GM18498 (cell line): ENCODE results near the gene KLK8.

Source experiments
- ATAC-seq: cut with Tn5 transposase; IDR thresholded peaks from one replicate; pipeline ENCODE4 v1.9.1; 2021; ENCODE audit warnings: mild to moderate bottlenecking, moderate library complexity; ENCODE audit not compliant: unreplicated experiment

The KLK8 gene

DNA sequence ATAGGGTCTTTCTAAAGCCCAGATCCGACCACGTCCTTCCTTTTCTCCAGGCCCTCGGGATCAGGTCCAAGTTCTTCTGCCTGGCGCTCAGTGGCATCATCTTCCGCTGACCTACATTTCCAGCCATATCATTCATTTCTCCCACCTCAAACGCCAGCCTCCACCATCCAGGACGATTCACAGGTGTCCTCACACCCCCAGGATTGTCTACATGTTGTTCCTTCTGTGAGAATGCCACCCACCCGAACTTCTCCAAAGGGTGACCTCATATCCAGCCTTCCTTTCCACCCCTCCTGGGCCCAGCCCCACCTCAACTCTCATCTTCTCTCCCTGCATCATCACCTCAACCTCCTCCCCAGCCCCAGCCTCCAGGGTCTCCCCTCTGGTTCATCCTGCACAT is 43.8 kb downstream of the KLK8 start:
- no peak for ATAC-seq

DNA sequence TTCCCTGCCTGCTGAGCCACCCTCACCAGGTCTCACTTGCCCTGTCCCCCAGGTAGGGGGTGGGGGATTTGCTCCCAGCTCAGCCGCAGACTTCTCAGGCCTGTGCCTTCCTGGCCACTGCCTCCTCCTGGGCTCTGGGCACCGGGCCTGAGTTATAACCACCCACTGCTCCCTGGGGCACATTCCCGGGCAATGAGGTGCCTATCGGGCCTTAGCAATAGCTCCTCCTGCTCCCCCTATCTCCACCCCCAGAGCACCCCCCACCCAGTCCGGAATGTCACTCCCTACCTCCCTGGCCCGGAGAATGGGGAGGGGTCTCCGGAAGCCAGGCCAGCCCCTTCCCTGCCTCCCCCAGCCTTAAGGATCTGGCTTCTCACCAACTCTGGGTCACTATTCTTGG is 48.5 kb downstream of the KLK8 start, which contains the start of gene KLK5:
TSS of gene KLK5 (minus strand) at position 129 of the 400 bp plus-strand sequence. CDS start 381 bp downstream, outside the sequence.
- no peak for ATAC-seq

DNA sequence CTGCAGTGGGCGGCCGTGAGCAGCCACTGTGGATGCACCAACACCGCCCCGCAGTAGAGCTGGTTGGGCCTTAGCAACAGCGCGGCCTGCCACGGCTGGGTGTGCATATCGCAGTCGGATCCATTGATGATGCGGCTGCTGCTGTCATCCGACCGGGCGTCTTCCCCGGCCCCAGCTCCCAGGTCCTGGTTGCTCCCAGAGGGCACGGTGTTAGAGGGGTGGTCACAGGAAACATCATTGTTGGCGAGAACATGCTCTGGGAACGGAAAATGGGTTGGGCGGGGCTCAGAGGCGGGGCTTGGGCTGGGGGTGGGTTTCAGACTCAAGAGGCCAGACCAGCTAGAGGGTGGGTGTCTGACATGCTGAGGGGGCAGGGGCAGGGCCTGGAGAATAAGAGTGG is 51.5 kb downstream of the KLK8 start:
- ATAC-seq: no peak

- ATAC-seq: no peak
These were observed 54.3 kb downstream of the KLK8 start for GRCh38 chr19:50947123-50947522.
